ENCODE measurements around the gene DGKI.

Gene DGKI

GRCh38 chr7:137590071-137590755 lies 256.6 kb downstream of the DGKI start:
- DNase-seq = no peak

DNA sequence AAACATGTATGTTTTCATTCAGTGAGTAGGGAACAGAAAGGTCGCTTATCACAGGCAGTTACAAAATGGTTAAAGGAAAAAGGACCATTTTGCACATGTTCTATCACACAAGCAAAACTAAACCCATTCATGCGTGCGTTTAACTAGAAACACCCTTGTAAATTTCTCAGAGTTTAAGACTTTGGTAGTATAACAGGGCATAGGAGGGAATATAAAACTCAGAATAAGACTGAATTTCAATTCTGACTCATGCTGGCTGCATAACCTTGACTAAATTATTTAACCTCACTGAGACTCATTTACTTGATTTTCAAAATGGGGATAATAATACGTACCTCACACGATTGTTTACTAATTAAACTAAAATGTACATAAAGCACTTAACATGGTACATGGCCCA lies 259.4 kb downstream of the DGKI start:
- DNase-seq = no peak

GRCh38 chr7:137585591-137585990 lies 261.2 kb downstream of the DGKI start:
- DNase-seq = no peak

- DNase-seq = no peak
Measured at GRCh38 chr7:137583172-137583571, 263.6 kb downstream of the DGKI start.

DNA sequence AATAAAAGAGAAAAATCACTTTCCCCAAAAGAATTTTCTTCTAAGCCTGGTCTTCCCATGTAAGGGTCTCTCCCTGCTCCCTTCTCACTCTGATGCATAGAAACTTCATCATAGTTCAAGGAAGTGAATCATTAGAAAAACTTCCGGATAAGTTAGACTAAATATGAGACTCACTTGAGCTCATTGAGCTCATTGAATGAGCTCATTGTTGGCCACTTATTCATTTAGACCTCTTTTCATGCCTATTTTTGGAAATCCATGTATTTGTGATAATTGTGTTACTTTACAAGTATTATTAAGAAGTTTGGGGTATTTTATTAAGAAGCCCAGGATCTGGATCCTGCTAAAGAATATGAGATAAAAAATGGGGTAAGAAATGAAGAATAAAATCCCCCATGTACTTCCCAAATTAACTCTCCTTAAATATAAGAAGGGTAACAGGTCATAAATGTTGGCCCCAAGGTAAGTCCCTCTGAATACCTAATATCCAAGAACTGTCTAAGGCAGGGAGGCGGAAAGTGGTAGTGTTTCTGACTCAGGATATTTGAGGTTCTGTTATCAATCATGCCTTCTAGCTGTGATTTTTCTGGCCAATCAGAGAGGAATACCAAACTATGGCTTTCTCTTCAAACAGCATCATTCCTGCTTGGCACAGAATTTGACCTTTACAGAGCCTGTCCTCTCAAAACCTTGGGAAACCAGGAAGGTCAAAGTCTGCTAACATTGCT lies 266.7 kb downstream of the DGKI start:
- DNase-seq = no peak

DNA sequence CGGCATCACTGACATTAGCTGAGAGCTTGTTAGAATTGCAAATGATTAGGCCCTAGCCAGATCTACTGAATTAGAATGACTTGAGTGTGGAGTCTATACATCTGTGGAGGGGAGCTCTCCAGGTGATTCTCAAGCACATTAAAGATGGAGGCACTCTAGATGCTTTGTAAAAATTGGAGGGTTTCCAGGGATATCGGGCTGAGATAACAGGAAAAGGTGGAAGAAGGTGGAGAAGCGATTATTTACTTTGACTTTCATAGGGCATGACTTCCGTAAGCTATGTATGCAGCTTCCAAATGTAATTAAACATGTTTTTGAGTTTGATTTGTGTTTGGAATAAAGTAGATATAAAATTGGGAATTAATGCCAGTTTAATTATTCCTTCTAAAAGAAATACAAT lies 268.2 kb downstream of the DGKI start:
- no peak for DNase-seq

DNA sequence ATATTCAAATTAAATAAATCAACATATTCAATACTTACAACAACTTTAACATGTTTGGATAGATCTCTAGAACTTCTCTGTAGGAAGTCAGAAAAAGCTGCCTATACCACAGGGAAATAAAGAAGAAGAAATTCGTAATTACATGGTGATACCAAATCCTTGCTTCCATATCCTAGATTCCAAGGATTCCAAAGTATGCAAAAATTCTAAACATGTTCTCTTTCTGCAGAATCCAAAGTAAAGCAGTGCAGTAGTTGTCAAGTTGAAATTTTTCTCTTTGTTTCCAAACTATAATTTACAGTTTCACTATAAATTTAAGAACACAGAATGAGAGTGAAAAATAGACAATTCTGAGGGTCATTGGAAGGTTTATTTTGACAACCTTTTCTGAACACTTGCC lies 269.6 kb downstream of the DGKI start:
- no peak for DNase-seq

DNA sequence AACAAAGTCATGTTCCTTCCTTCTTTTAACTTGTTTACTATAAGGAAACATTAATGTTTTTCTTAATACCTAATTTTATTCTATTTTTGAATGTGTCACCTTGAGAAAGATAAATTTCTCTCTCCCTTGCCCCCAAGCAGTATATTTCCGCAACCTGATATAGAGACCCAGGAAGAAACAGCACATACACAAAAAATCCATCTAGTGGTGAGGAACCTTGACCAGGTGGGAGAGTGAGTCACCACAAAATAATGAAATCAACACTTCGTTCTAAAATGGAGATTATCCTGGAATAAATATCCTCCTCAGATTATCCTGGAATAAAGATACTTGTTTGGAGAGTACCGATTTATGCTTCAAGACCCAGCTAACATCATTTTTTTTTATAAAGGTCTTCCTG lies 270.3 kb downstream of the DGKI start:
- DNase-seq = no peak

- DNase-seq = no peak
Measured at GRCh38 chr7:137574812-137575211, 272.0 kb downstream of the DGKI start.

- DNase-seq = no peak
Measured at GRCh38 chr7:137572056-137572784, 274.6 kb downstream of the DGKI start.

DNA sequence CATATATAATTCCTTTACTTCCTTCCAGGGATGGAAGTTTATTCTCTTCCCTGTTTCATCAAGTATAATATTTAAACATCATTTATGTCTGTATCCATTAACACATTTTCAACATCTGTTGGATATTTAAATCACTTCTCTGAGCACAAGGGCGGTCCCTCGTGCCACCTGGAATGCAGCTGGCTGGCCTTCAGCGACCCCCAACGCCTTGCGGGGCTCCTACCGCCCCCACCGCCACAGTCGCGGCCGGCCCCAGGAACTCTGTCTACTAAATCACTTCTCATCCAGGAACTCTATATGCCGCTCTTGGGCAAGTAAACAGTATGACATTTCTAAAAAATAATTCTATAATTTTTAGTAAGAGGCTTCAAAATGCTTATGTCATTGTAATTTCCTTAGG lies 282.1 kb downstream of the DGKI start:
- no peak for DNase-seq

GRCh38 chr7:137563981-137564380 lies 282.8 kb downstream of the DGKI start:
- DNase-seq = no peak

GRCh38 chr7:137547485-137547884 lies 299.3 kb downstream of the DGKI start:
- no peak for DNase-seq

- DNase-seq = no peak
Measured at GRCh38 chr7:137546671-137547070, 300.1 kb downstream of the DGKI start.

GRCh38 chr7:137546009-137546408 lies 300.8 kb downstream of the DGKI start:
- DNase-seq = no peak

DNA sequence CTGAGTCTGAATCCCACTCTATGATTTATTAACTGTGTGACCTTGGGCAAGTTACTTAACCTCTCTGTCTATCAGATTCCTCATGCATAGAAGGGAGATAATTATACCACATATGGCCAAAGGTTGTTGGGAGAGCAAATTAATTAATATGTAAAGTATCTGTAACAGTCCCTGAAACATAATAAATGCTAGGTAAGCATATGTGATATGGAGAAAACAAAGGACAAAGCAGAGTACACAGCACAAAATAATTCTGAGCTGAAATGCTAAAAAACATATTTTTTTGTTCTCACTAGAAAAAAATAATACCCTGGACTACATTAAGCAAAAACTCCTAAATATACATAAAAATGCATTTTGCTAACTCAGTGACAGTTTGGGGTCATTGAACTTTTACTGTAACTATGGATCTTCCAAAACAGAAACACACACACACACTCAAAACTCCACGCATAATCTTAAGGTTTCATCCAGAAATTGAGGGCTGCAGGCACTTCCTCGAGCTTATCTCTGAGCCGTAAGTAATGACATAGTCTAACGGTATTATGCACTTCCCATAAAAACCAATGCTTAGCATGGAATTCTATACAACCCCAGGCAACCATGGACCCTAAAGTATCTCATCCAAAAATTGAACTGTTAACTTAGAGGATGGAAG lies 301.6 kb downstream of the DGKI start:
- no peak for DNase-seq

DNA sequence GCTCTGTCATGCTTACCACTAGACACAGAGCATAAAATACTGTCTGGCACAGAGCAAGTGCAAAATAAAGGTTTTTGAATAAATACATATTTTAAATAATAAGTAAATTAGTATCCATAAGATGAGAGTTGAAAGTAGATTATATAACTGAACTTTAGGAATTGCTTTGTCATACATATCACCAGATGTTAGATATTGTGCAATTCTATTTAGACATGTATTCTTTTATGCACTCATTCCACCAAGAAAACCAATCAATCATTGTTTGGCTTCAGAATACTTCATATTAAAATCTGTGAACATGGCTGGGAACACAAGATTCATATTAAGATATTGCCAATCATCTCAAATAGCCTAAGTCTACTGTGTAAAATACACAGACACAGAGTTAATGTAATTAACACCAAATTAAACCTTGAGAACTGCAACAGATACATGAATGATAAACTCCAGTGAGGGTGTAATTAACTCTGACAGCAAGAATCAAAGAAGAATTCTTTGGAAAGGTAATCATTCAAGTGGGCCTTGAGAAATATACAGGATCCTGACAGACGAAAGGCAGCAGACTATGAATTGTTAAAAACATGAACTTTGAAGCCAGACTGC lies 302.2 kb downstream of the DGKI start:
- DNase-seq = no peak

GRCh38 chr7:137539111-137539715 lies 307.6 kb downstream of the DGKI start:
- no peak for DNase-seq

- no peak for DNase-seq
Measured at GRCh38 chr7:137538361-137538762, 308.4 kb downstream of the DGKI start.

DNA sequence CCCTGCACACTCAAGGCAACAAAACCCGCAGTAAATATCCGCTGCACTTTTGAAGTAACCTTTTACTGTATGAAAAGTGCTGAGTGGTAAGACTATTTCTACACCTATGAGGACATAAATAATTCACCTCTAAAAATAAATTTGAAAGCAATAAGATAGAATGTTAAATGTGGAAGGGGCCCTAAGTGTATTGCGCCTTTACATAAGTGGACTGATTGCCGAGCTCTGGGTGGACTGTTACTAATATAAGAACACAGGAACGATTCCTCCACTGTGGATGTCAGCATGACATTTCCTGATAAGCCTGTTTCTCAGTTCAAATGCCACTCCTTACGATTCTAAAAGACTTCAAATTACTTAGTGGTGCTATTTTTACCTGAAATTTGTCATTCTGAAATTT lies 311.2 kb downstream of the DGKI start:
- no peak for DNase-seq

- no peak for DNase-seq
Measured at GRCh38 chr7:137531671-137532070, 315.1 kb downstream of the DGKI start.

DNA sequence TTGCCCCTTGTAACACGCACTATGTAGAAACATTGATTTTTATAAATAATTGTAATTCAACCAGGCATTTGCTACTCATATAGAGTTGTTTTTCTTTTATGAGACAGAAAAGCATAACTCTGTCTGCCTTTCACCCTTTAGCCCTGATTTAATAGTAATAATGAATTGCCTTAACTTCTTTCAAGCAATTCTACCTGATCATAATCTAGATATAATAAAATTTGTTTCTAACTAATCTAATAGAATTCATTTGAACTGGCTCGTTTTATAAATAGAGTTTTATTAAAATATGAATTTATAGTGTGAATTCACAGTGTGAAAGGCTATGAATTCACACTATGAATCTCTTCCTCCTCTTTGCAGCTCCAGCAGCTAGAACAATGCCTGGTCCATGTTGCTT lies 319.1 kb downstream of the DGKI start:
- DNase-seq = no peak

GRCh38 chr7:137523171-137523570 lies 323.6 kb downstream of the DGKI start:
- DNase-seq = no peak

Data from NCI-H446 treated with DMSO at 0.1 percent for 48 hours (cell line).